ENCODE data around the gene CRNN.

DNA sequence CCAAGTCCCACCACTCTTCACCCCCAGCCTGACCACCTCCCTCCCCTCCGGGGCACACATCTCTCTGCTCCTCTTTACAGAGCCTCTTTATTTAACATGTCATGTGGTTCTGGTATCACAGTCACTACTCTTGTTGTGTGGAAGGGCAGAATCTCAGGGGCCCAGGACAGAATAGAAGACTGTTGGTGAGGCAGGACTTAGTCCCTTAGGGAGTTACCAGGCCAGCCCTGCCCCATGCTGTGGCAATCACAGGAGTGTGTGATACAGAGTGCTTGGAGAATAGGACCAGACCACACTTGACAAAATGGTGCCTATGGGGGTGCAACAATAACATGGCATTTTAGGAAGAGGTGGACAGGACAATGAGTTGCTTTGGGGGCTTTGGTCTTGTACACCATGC, 43.0 kb upstream of the CRNN start:
- TF ChIP-seq, protein P1, sequence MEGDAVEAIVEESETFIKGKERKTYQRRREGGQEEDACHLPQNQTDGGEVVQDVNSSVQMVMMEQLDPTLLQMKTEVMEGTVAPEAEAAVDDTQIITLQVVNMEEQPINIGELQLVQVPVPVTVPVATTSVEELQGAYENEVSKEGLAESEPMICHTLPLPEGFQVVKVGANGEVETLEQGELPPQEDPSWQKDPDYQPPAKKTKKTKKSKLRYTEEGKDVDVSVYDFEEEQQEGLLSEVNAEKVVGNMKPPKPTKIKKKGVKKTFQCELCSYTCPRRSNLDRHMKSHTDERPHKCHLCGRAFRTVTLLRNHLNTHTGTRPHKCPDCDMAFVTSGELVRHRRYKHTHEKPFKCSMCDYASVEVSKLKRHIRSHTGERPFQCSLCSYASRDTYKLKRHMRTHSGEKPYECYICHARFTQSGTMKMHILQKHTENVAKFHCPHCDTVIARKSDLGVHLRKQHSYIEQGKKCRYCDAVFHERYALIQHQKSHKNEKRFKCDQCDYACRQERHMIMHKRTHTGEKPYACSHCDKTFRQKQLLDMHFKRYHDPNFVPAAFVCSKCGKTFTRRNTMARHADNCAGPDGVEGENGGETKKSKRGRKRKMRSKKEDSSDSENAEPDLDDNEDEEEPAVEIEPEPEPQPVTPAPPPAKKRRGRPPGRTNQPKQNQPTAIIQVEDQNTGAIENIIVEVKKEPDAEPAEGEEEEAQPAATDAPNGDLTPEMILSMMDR (conservative IDR thresholded peaks at IDR 0.05; ENCODE audit: low read depth in 2 of 2) = no peak
- no peak for TF ChIP-seq POLR2AphosphoS5 (IDR thresholded peaks at IDR 0.05; ENCODE audit: low read depth)
- TF ChIP-seq EZH2 (IDR thresholded peaks at IDR 0.05; ENCODE audit: low read depth, unreplicated experiment) = no peak
